Chondrocyte (in vitro differentiated cells): ENCODE measurements around the gene ZFP36L2. TPM values are rescaled to one million over a fixed set of nuclear protein-coding genes. Genes with fewer than 3 reads are reported as not detected.

Experiments used
- DNase-seq: peaks from one replicate; pipeline ENCODE4 v3.0.0; 2021; ENCODE audit warnings: mixed read lengths, low spot score
- H3K27ac Mint-ChIP-seq: one replicate; pipeline ENCODE4 v1.8.0; 2021; ENCODE audit warnings: mild to moderate bottlenecking, moderate library complexity, mixed read lengths; ENCODE audit not compliant: unreplicated experiment
- H3K27me3 Mint-ChIP-seq: 2 replicates; pipeline ENCODE4 v1.8.0; 2021; ENCODE audit warnings: low read depth, mixed read lengths
- H3K36me3 Mint-ChIP-seq: 2 replicates; pipeline ENCODE4 v1.8.0; 2021; ENCODE audit warnings: low read depth, mixed read lengths
- H3K4me1 Mint-ChIP-seq: 2 replicates; pipeline ENCODE4 v1.8.0; 2021; ENCODE audit warnings: low read depth, mild to moderate bottlenecking, mixed read lengths
- H3K4me3 Mint-ChIP-seq: one replicate; pipeline ENCODE4 v1.8.0; 2021; ENCODE audit warnings: mild to moderate bottlenecking, moderate library complexity, mixed read lengths; ENCODE audit not compliant: unreplicated experiment
- H3K9me3 Mint-ChIP-seq: 2 replicates; pipeline ENCODE4 v1.8.0; 2021; ENCODE audit warnings: low read depth, mixed read lengths
- CTCF ChIP-seq: fragments of 200-600 bp; sonication (generic); IDR thresholded peaks from 2 replicates; pipeline ENCODE4 v1.5.0; 2021; ENCODE audit warnings: antibody characterized with exemption, mild to moderate bottlenecking, moderate library complexity
- total RNA-seq: library from RNA; stranded (reverse); gene quantifications from 3 replicates; pipeline ENCODE4 v1.2.1, GENCODE V29; 2021

Gene ZFP36L2
- total RNA-seq, 1 donor from 2014 or later, result 98.3 TPM

- no peak overlapping the region for H3K27ac Mint-ChIP-seq
- peaks cover 16% of the 10 kb centered on the region for H3K4me1 Mint-ChIP-seq
- no peaks in the 10 kb centered on the region for H3K27me3 Mint-ChIP-seq
- no peak for TF ChIP-seq CTCF
- no peaks in the 10 kb centered on the region for H3K9me3 Mint-ChIP-seq
- DNase-seq, result no peak
- H3K4me3 Mint-ChIP-seq, result no peak overlapping the region
- peaks cover 7% of the 10 kb centered on the region for H3K36me3 Mint-ChIP-seq
Observed at GRCh38 chr2:43250015-43250414, 23.6 kb upstream of the ZFP36L2 start.

GRCh38 chr2:43248621-43249020, 22.2 kb upstream of the ZFP36L2 start:
- peaks cover 6% of the 10 kb centered on the region for H3K36me3 Mint-ChIP-seq
- no peak for DNase-seq
- no peak overlapping the region for H3K27ac Mint-ChIP-seq
- H3K4me1 Mint-ChIP-seq, result peaks cover 7% of the 10 kb centered on the region
- H3K9me3 Mint-ChIP-seq, result no peaks in the 10 kb centered on the region
- no peak for TF ChIP-seq CTCF
- H3K27me3 Mint-ChIP-seq, result no peaks in the 10 kb centered on the region
- H3K4me3 Mint-ChIP-seq, result no peak overlapping the region

GRCh38 chr2:43246641-43247040, 20.2 kb upstream of the ZFP36L2 start:
- Mint-ChIP-seq H3K27ac (no peak overlapping the region), H3K4me3 (no peak overlapping the region), H3K36me3 (peaks cover 7% of the 10 kb centered on the region), H3K27me3 (no peaks in the 10 kb centered on the region), H3K4me1 (peaks cover 7% of the 10 kb centered on the region), H3K9me3 (no peaks in the 10 kb centered on the region)
- no peak for TF ChIP-seq CTCF
- DNase-seq, result no peak

- Mint-ChIP-seq H3K27ac (no peak overlapping the region), H3K4me3 (no peak overlapping the region), H3K4me1 (peaks cover 17% of the 10 kb centered on the region), H3K36me3 (peaks cover 6% of the 10 kb centered on the region), H3K9me3 (peaks cover 2% of the 10 kb centered on the region), H3K27me3 (no peaks in the 10 kb centered on the region)
- TF ChIP-seq CTCF, result no peak
- DNase-seq, result no peak
Observed at GRCh38 chr2:43241558-43241957, 15.2 kb upstream of the ZFP36L2 start.

- Mint-ChIP-seq H3K27ac (peak overlapping the region; percentile 27), H3K27me3 (no peaks in the 10 kb centered on the region), H3K9me3 (peaks cover 2% of the 10 kb centered on the region), H3K36me3 (peaks cover 6% of the 10 kb centered on the region), H3K4me3 (no peak overlapping the region), H3K4me1 (peaks cover 21% of the 10 kb centered on the region)
- TF ChIP-seq CTCF, result no peak
- no peak for DNase-seq
Observed at GRCh38 chr2:43240766-43241150, 14.4 kb upstream of the ZFP36L2 start.
